Measurements from ENCODE around the gene LYZL4.

LYZL4 gene

GRCh38 chr3:42442640-42443039 lies 32.2 kb upstream of the LYZL4 start:
- H2BK5ac ChIP-seq (ENCODE audit: low read length), result no peak overlapping the region
- no peak overlapping the region for H4K5ac ChIP-seq (ENCODE audit: low read length)
- no CpG with 5 or more reads among the region's 5 CpGs for WGBS (ENCODE audit: extremely low coverage, insufficient coverage, low lambda C conversion rate)
- H3K79me1 ChIP-seq (ENCODE audit: low read length), result no peaks in the 10 kb centered on the region
- H3K36me3 ChIP-seq (ENCODE audit: control insufficient read depth, insufficient read depth, low read length), result no peaks in the 10 kb centered on the region
- no peak overlapping the region for H3K18ac ChIP-seq (ENCODE audit: low read length)
- no peak overlapping the region for H3K4me2 ChIP-seq (ENCODE audit: low read length)
- H3K23ac ChIP-seq (ENCODE audit: low read length), result no peak overlapping the region
- H4K8ac ChIP-seq (ENCODE audit: low read depth, low read length), result no peak overlapping the region
- no peak overlapping the region for H2BK120ac ChIP-seq (ENCODE audit: low read depth, low read length)
- no peaks in the 10 kb centered on the region for H3K27me3 ChIP-seq (ENCODE audit: insufficient read depth, low read length, poor library complexity)
- H2AK5ac ChIP-seq (ENCODE audit: low read length), result no peak overlapping the region
- no peak overlapping the region for H3K4me3 ChIP-seq (ENCODE audit: low read length)
- peak; percentile 40 for DNase-seq
- H3K79me2 ChIP-seq (ENCODE audit: control insufficient read depth, insufficient read depth, low read length), result no peaks in the 10 kb centered on the region
- H3K9ac ChIP-seq (ENCODE audit: low read length), result no peak overlapping the region
- H3K56ac ChIP-seq (ENCODE audit: low read length), result no peak overlapping the region
- no peak overlapping the region for H2BK15ac ChIP-seq (replicated peaks; ENCODE audit: low read depth)
- H3K4me1 ChIP-seq (ENCODE audit: control insufficient read depth, low read depth, low read length), result peaks cover 9% of the 10 kb centered on the region
- H3K4ac ChIP-seq (ENCODE audit: low read depth, low read length), result no peak overlapping the region
- no peak overlapping the region for H3K27ac ChIP-seq (ENCODE audit: low read depth, low read length)

- Histone ChIP-seq H3K27me3 (ENCODE audit: insufficient read depth, low read length, poor library complexity) (no peaks in the 10 kb centered on the region), H3K56ac (ENCODE audit: low read length) (no peak overlapping the region), H3K4me2 (ENCODE audit: low read length) (no peak overlapping the region), H2BK15ac (replicated peaks; ENCODE audit: low read depth) (no peak overlapping the region), H3K79me2 (ENCODE audit: control insufficient read depth, insufficient read depth, low read length) (no peaks in the 10 kb centered on the region), H2BK120ac (ENCODE audit: low read depth, low read length) (no peak overlapping the region), H3K23ac (ENCODE audit: low read length) (no peak overlapping the region), H2AK5ac (ENCODE audit: low read length) (no peak overlapping the region), H2BK5ac (ENCODE audit: low read length) (no peak overlapping the region), H4K8ac (ENCODE audit: low read depth, low read length) (no peak overlapping the region), H3K79me1 (ENCODE audit: low read length) (no peaks in the 10 kb centered on the region), H3K9ac (ENCODE audit: low read length) (no peak overlapping the region), H3K36me3 (ENCODE audit: control insufficient read depth, insufficient read depth, low read length) (no peaks in the 10 kb centered on the region), H3K4me3 (ENCODE audit: low read length) (no peak overlapping the region), H3K27ac (ENCODE audit: low read depth, low read length) (no peak overlapping the region), H3K4me1 (ENCODE audit: control insufficient read depth, low read depth, low read length) (peaks cover 9% of the 10 kb centered on the region), H3K4ac (ENCODE audit: low read depth, low read length) (no peak overlapping the region), H3K18ac (ENCODE audit: low read length) (no peak overlapping the region), H4K5ac (ENCODE audit: low read length) (no peak overlapping the region)
- WGBS (ENCODE audit: extremely low coverage, insufficient coverage, low lambda C conversion rate), result no CpG with 5 or more reads among the region's 2 CpGs
- DNase-seq, result no peak
These were observed 31.4 kb upstream of the LYZL4 start for GRCh38 chr3:42441791-42442190.

- Histone ChIP-seq H2AK5ac (ENCODE audit: low read length) (no peak overlapping the region), H3K4me1 (ENCODE audit: control insufficient read depth, low read depth, low read length) (peaks cover 5% of the 10 kb centered on the region), H2BK5ac (ENCODE audit: low read length) (no peak overlapping the region), H3K4me2 (ENCODE audit: low read length) (no peak overlapping the region), H2BK120ac (ENCODE audit: low read depth, low read length) (no peak overlapping the region), H3K4ac (ENCODE audit: low read depth, low read length) (no peak overlapping the region), H3K36me3 (ENCODE audit: control insufficient read depth, insufficient read depth, low read length) (no peaks in the 10 kb centered on the region), H3K27me3 (ENCODE audit: insufficient read depth, low read length, poor library complexity) (no peaks in the 10 kb centered on the region), H3K79me1 (ENCODE audit: low read length) (no peaks in the 10 kb centered on the region), H3K79me2 (ENCODE audit: control insufficient read depth, insufficient read depth, low read length) (no peaks in the 10 kb centered on the region), H3K18ac (ENCODE audit: low read length) (no peak overlapping the region), H3K4me3 (ENCODE audit: low read length) (no peak overlapping the region), H4K8ac (ENCODE audit: low read depth, low read length) (no peak overlapping the region), H2BK15ac (replicated peaks; ENCODE audit: low read depth) (no peak overlapping the region), H3K23ac (ENCODE audit: low read length) (no peak overlapping the region), H3K56ac (ENCODE audit: low read length) (no peak overlapping the region), H3K27ac (ENCODE audit: low read depth, low read length) (no peak overlapping the region), H4K5ac (ENCODE audit: low read length) (no peak overlapping the region), H3K9ac (ENCODE audit: low read length) (no peak overlapping the region)
- peak; percentile 26 for DNase-seq
- WGBS (ENCODE audit: extremely low coverage, insufficient coverage, low lambda C conversion rate), result no CpG with 5 or more reads among the region's 8 CpGs
These were observed 30.5 kb upstream of the LYZL4 start for GRCh38 chr3:42440924-42441323.

GRCh38 chr3:42439261-42440115 lies 29.1 kb upstream of the LYZL4 start:
- Histone ChIP-seq H3K18ac (ENCODE audit: low read length) (no peak overlapping the region), H3K4me2 (ENCODE audit: low read length) (no peak overlapping the region), H2AK5ac (ENCODE audit: low read length) (no peak overlapping the region), H3K79me1 (ENCODE audit: low read length) (no peaks in the 10 kb centered on the region), H3K27ac (ENCODE audit: low read depth, low read length) (no peak overlapping the region), H3K4ac (ENCODE audit: low read depth, low read length) (no peak overlapping the region), H3K36me3 (ENCODE audit: control insufficient read depth, insufficient read depth, low read length) (no peaks in the 10 kb centered on the region), H3K4me1 (ENCODE audit: control insufficient read depth, low read depth, low read length) (no peaks in the 10 kb centered on the region), H2BK15ac (replicated peaks; ENCODE audit: low read depth) (no peak overlapping the region), H4K5ac (ENCODE audit: low read length) (no peak overlapping the region), H3K27me3 (ENCODE audit: insufficient read depth, low read length, poor library complexity) (no peaks in the 10 kb centered on the region), H3K79me2 (ENCODE audit: control insufficient read depth, insufficient read depth, low read length) (no peaks in the 10 kb centered on the region), H3K4me3 (ENCODE audit: low read length) (no peak overlapping the region), H2BK120ac (ENCODE audit: low read depth, low read length) (no peak overlapping the region), H3K9ac (ENCODE audit: low read length) (no peak overlapping the region), H3K23ac (ENCODE audit: low read length) (no peak overlapping the region), H2BK5ac (ENCODE audit: low read length) (no peak overlapping the region), H3K56ac (ENCODE audit: low read length) (no peak overlapping the region), H4K8ac (ENCODE audit: low read depth, low read length) (no peak overlapping the region)
- DNase-seq, result peak; percentile 32
- no CpG with 5 or more reads among the region's 10 CpGs for WGBS (ENCODE audit: extremely low coverage, insufficient coverage, low lambda C conversion rate)

GRCh38 chr3:42438758-42439157 lies 28.3 kb upstream of the LYZL4 start:
- Histone ChIP-seq H3K4me1 (ENCODE audit: control insufficient read depth, low read depth, low read length) (no peaks in the 10 kb centered on the region), H2AK5ac (ENCODE audit: low read length) (no peak overlapping the region), H3K27me3 (ENCODE audit: insufficient read depth, low read length, poor library complexity) (no peaks in the 10 kb centered on the region), H3K56ac (ENCODE audit: low read length) (no peak overlapping the region), H3K9ac (ENCODE audit: low read length) (no peak overlapping the region), H3K4ac (ENCODE audit: low read depth, low read length) (no peak overlapping the region), H3K23ac (ENCODE audit: low read length) (no peak overlapping the region), H3K36me3 (ENCODE audit: control insufficient read depth, insufficient read depth, low read length) (no peaks in the 10 kb centered on the region), H4K8ac (ENCODE audit: low read depth, low read length) (no peak overlapping the region), H3K4me3 (ENCODE audit: low read length) (no peak overlapping the region), H3K27ac (ENCODE audit: low read depth, low read length) (no peak overlapping the region), H4K5ac (ENCODE audit: low read length) (no peak overlapping the region), H3K79me1 (ENCODE audit: low read length) (no peaks in the 10 kb centered on the region), H3K79me2 (ENCODE audit: control insufficient read depth, insufficient read depth, low read length) (no peaks in the 10 kb centered on the region), H3K18ac (ENCODE audit: low read length) (no peak overlapping the region), H2BK5ac (ENCODE audit: low read length) (no peak overlapping the region), H2BK15ac (replicated peaks; ENCODE audit: low read depth) (no peak overlapping the region), H2BK120ac (ENCODE audit: low read depth, low read length) (no peak overlapping the region), H3K4me2 (ENCODE audit: low read length) (no peak overlapping the region)
- no peak for DNase-seq
- WGBS (ENCODE audit: extremely low coverage, insufficient coverage, low lambda C conversion rate), result no CpG with 5 or more reads among the region's 2 CpGs

GRCh38 chr3:42438193-42438592 lies 27.8 kb upstream of the LYZL4 start:
- no peak overlapping the region for H4K8ac ChIP-seq (ENCODE audit: low read depth, low read length)
- H3K36me3 ChIP-seq (ENCODE audit: control insufficient read depth, insufficient read depth, low read length), result no peaks in the 10 kb centered on the region
- no peak overlapping the region for H2BK5ac ChIP-seq (ENCODE audit: low read length)
- no peak overlapping the region for H4K5ac ChIP-seq (ENCODE audit: low read length)
- H3K27me3 ChIP-seq (ENCODE audit: insufficient read depth, low read length, poor library complexity), result no peaks in the 10 kb centered on the region
- H3K18ac ChIP-seq (ENCODE audit: low read length), result no peak overlapping the region
- H3K4me1 ChIP-seq (ENCODE audit: control insufficient read depth, low read depth, low read length), result no peaks in the 10 kb centered on the region
- no CpG with 5 or more reads among the region's 2 CpGs for WGBS (ENCODE audit: extremely low coverage, insufficient coverage, low lambda C conversion rate)
- no peak for DNase-seq
- no peak overlapping the region for H2BK15ac ChIP-seq (replicated peaks; ENCODE audit: low read depth)
- no peak overlapping the region for H3K4me2 ChIP-seq (ENCODE audit: low read length)
- no peak overlapping the region for H3K56ac ChIP-seq (ENCODE audit: low read length)
- no peak overlapping the region for H2AK5ac ChIP-seq (ENCODE audit: low read length)
- H2BK120ac ChIP-seq (ENCODE audit: low read depth, low read length), result no peak overlapping the region
- no peak overlapping the region for H3K27ac ChIP-seq (ENCODE audit: low read depth, low read length)
- no peak overlapping the region for H3K4ac ChIP-seq (ENCODE audit: low read depth, low read length)
- H3K9ac ChIP-seq (ENCODE audit: low read length), result no peak overlapping the region
- no peak overlapping the region for H3K23ac ChIP-seq (ENCODE audit: low read length)
- no peak overlapping the region for H3K4me3 ChIP-seq (ENCODE audit: low read length)
- H3K79me2 ChIP-seq (ENCODE audit: control insufficient read depth, insufficient read depth, low read length), result no peaks in the 10 kb centered on the region
- no peaks in the 10 kb centered on the region for H3K79me1 ChIP-seq (ENCODE audit: low read length)
